ENCODE measurements around the gene PCGF1.
"Not testable (repeated sequence)": the region's sequence is repeated elsewhere in the genome, so short reads cannot be mapped to it uniquely, and the experiment has no call there.

The PCGF1 gene

DNA sequence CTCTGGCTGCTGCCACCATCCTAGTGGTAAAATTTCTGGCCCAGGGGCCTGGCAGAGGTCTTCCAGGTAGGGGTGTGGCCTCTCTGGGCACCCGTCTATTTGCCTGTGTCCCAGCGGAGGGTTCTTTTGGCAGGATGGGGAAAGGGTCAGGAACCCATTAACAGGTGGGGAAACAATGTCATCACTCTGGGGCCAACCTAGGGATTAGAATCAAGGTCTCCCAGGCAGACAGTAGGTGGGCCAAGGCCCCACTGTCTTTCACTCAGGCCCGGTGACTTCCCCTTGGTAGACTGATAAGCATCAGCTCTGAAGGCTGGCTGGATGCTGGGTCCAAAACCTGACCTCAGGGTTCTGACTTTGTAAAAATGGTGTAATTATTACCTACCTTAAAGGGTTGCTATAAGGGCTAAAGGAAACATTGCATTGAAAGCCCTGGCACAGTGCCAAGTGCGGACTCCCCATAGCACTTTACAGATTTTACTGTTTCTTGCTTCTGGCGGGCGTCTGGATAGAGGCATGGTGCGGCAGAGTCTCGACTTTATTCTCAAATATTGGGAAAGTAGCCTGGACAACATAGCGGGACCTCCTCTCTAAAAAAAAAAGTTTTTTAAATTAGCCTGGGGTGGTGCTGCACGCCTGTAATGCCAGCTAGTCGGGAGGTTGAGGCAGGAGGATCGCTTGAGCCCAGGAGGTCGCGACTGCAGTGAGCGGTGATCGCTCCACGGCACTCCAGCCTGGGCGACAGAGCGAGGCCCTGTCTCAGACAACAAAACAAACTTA lies 10.3 kb downstream of the PCGF1 start:
- peaks cover 23% of the 10 kb centered on the region for H3K36me3 ChIP-seq (ENCODE audit: control insufficient read depth, insufficient read depth, low read length)
- peaks cover 72% of the 10 kb centered on the region for H3K27me3 ChIP-seq (ENCODE audit: control insufficient read depth, insufficient read depth, low read length)
- peak overlapping the region; percentile 59 for H3K4me3 ChIP-seq (ENCODE audit: low read depth, low read length)
- H3K9ac ChIP-seq (ENCODE audit: low read length), result no peak overlapping the region
- no peak overlapping the region for H3K27ac ChIP-seq (ENCODE audit: low read depth, low read length)
- H3K9me3 ChIP-seq (ENCODE audit: control insufficient read depth, insufficient read depth, low read depth, low read length), result no peaks in the 10 kb centered on the region
- H3K4me1 ChIP-seq (ENCODE audit: control insufficient read depth, insufficient read depth, low read length), result peaks cover 36% of the 10 kb centered on the region

DNA sequence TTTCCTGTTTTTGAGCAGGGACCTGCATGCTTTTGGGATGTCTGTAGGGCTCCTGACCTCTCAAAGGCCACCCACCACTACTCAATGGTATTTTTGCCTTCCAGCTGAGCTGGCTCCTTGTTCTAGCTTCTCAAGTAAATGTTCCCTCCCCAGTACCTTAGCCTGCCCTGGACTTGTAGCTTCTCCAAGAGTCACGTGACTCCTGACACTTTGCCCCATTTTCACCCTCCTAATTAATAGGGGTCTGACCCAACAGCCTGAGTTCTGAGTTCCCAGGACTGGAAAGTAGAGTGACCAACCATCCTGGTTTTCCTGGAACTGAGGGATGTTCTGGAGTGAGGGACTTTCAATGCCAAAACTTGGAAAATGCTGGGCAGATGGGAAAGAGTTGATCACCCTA lies 12.1 kb downstream of the PCGF1 start:
- no peak overlapping the region for H3K9ac ChIP-seq (ENCODE audit: low read length)
- no peak overlapping the region for H3K27ac ChIP-seq (ENCODE audit: low read depth, low read length)
- H3K4me3 ChIP-seq (ENCODE audit: low read depth, low read length), result no peak overlapping the region
- peaks cover 41% of the 10 kb centered on the region for H3K36me3 ChIP-seq (ENCODE audit: control insufficient read depth, insufficient read depth, low read length)
- no peaks in the 10 kb centered on the region for H3K9me3 ChIP-seq (ENCODE audit: control insufficient read depth, insufficient read depth, low read depth, low read length)
- peaks cover 55% of the 10 kb centered on the region for H3K27me3 ChIP-seq (ENCODE audit: control insufficient read depth, insufficient read depth, low read length)
- peaks cover 21% of the 10 kb centered on the region for H3K4me1 ChIP-seq (ENCODE audit: control insufficient read depth, insufficient read depth, low read length)

GRCh38 chr2:74493546-74493945 lies 13.9 kb downstream of the PCGF1 start:
- H3K9ac ChIP-seq (ENCODE audit: low read length), result no peak overlapping the region
- no peaks in the 10 kb centered on the region for H3K9me3 ChIP-seq (ENCODE audit: control insufficient read depth, insufficient read depth, low read depth, low read length)
- no peak overlapping the region for H3K4me3 ChIP-seq (ENCODE audit: low read depth, low read length)
- H3K27ac ChIP-seq (ENCODE audit: low read depth, low read length), result no peak overlapping the region
- peaks cover 7% of the 10 kb centered on the region for H3K4me1 ChIP-seq (ENCODE audit: control insufficient read depth, insufficient read depth, low read length)
- H3K27me3 ChIP-seq (ENCODE audit: control insufficient read depth, insufficient read depth, low read length), result peaks cover 36% of the 10 kb centered on the region
- H3K36me3 ChIP-seq (ENCODE audit: control insufficient read depth, insufficient read depth, low read length), result peaks cover 46% of the 10 kb centered on the region

GRCh38 chr2:74491648-74492544 lies 15.6 kb downstream of the PCGF1 start:
- Histone ChIP-seq H3K36me3 (ENCODE audit: control insufficient read depth, insufficient read depth, low read length) (peaks cover 48% of the 10 kb centered on the region), H3K27ac (ENCODE audit: low read depth, low read length) (no peak overlapping the region), H3K4me1 (ENCODE audit: control insufficient read depth, insufficient read depth, low read length) (no peaks in the 10 kb centered on the region)

DNA sequence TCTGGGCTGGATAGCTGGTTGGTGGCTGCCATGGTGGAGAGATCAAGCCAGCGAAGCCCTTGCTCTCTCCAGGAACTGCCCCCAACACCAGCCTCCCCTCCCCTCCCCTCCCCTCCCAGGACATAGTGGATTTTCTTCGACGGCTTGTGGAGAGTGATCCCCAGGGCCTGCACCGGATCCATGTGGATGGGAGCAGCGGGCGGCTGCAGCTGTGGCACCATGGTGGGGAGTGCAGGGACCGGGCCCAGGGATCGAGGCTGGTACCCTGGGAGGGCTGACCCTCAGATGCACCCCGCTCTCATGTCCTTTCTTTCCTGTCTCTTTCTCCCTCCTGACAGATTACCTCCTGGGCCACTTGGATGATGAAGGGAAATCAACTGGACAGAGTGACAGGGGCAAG lies 17.6 kb downstream of the PCGF1 start:
- Histone ChIP-seq H3K9me3 (ENCODE audit: control insufficient read depth, insufficient read depth, low read depth, low read length) (no peaks in the 10 kb centered on the region), H3K27ac (ENCODE audit: low read depth, low read length) (no peak overlapping the region), H3K4me1 (ENCODE audit: control insufficient read depth, insufficient read depth, low read length) (no peaks in the 10 kb centered on the region), H3K36me3 (ENCODE audit: control insufficient read depth, insufficient read depth, low read length) (peaks cover 58% of the 10 kb centered on the region), H3K27me3 (ENCODE audit: control insufficient read depth, insufficient read depth, low read length) (0 out of 2 replicates have a peak, but pooled peaks cover under 1% of the 10 kb centered on the region), H3K4me3 (ENCODE audit: low read depth, low read length) (no peak overlapping the region), H3K9ac (ENCODE audit: low read length) (no peak overlapping the region)

More at GRCh38 chr2:74491648-74492544, 15.6 kb downstream of the PCGF1 start:
- Histone ChIP-seq H3K9ac (ENCODE audit: low read length) (no peak overlapping the region), H3K9me3 (ENCODE audit: control insufficient read depth, insufficient read depth, low read depth, low read length) (no peaks in the 10 kb centered on the region), H3K27me3 (ENCODE audit: control insufficient read depth, insufficient read depth, low read length) (peaks cover 19% of the 10 kb centered on the region), H3K4me3 (ENCODE audit: low read depth, low read length) (no peak overlapping the region)

DNA sequence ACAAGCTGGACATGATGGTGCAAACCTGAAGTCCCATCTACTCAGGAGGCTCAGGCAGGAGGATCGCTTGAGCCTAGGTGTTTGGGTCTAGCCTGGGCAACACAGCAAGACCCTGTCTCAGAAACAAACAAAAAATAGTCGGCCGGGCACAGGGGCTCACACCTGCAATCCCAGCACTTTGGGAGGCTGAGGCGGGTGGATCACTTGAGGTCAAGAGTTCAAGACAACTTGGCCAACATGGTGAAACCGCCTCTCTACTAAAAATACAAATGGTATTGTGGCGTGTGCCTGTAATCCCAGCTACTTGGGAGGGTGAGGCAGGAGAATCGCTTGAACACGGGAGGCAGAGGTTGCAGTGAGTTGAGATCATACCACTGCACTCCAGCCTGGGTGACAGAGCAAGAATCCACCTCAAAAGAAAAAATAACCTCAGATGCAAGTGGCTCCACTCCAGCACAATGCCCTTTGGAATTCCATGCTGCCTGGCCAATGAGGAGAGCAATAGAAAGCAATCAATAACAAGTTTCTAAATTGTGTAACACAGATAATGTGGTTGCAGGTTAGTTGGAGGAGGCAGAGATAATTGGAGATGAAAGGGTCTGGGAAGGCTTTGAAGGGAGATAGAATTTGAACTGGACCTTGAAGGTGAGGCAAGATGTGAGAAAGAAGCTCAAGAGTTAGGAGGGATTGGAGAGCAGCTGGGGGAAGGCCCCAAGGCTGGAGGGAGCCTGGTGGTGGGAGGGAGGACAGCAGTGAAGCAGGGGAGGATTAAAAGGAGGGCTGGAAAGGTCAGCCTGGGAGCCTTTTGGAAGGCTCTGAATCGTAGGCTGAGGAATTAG lies 18.6 kb downstream of the PCGF1 start:
- Histone ChIP-seq H3K9ac (ENCODE audit: low read length) (no peak overlapping the region), H3K4me3 (ENCODE audit: low read depth, low read length) (no peak overlapping the region), H3K9me3 (ENCODE audit: control insufficient read depth, insufficient read depth, low read depth, low read length) (no peaks in the 10 kb centered on the region), H3K27me3 (ENCODE audit: control insufficient read depth, insufficient read depth, low read length) (no peaks in the 10 kb centered on the region), H3K4me1 (ENCODE audit: control insufficient read depth, insufficient read depth, low read length) (no peaks in the 10 kb centered on the region), H3K27ac (ENCODE audit: low read depth, low read length) (no peak overlapping the region), H3K36me3 (ENCODE audit: control insufficient read depth, insufficient read depth, low read length) (peaks cover 51% of the 10 kb centered on the region)

- H3K27me3 ChIP-seq (ENCODE audit: control insufficient read depth, insufficient read depth, low read length), result no peaks in the 10 kb centered on the region
- peaks cover 25% of the 10 kb centered on the region for H3K36me3 ChIP-seq (ENCODE audit: control insufficient read depth, insufficient read depth, low read length)
- H3K27ac ChIP-seq (ENCODE audit: low read depth, low read length), result no peak overlapping the region
- no peaks in the 10 kb centered on the region for H3K9me3 ChIP-seq (ENCODE audit: control insufficient read depth, insufficient read depth, low read depth, low read length)
- peaks cover 5% of the 10 kb centered on the region; the same call in 1 of the 2 replicates for H3K4me1 ChIP-seq (ENCODE audit: control insufficient read depth, insufficient read depth, low read length)
- no peak overlapping the region for H3K9ac ChIP-seq (ENCODE audit: low read length)
- H3K4me3 ChIP-seq (ENCODE audit: low read depth, low read length), result no peak overlapping the region
Measured at GRCh38 chr2:74486141-74486540, 21.4 kb downstream of the PCGF1 start.

GRCh38 chr2:74483675-74484164 lies 23.8 kb downstream of the PCGF1 start:
- not testable (repeated sequence) for H3K27ac ChIP-seq (ENCODE audit: low read depth, low read length); H3K9me3 ChIP-seq (ENCODE audit: control insufficient read depth, insufficient read depth, low read depth, low read length); H3K4me1 ChIP-seq (ENCODE audit: control insufficient read depth, insufficient read depth, low read length); H3K27me3 ChIP-seq (ENCODE audit: control insufficient read depth, insufficient read depth, low read length)
- Histone ChIP-seq H3K9ac (ENCODE audit: low read length) (peak overlapping the region; percentile 85), H3K4me3 (ENCODE audit: low read depth, low read length) (peak overlapping the region; percentile 96), H3K36me3 (ENCODE audit: control insufficient read depth, insufficient read depth, low read length) (peaks cover 28% of the 10 kb centered on the region)

DNA sequence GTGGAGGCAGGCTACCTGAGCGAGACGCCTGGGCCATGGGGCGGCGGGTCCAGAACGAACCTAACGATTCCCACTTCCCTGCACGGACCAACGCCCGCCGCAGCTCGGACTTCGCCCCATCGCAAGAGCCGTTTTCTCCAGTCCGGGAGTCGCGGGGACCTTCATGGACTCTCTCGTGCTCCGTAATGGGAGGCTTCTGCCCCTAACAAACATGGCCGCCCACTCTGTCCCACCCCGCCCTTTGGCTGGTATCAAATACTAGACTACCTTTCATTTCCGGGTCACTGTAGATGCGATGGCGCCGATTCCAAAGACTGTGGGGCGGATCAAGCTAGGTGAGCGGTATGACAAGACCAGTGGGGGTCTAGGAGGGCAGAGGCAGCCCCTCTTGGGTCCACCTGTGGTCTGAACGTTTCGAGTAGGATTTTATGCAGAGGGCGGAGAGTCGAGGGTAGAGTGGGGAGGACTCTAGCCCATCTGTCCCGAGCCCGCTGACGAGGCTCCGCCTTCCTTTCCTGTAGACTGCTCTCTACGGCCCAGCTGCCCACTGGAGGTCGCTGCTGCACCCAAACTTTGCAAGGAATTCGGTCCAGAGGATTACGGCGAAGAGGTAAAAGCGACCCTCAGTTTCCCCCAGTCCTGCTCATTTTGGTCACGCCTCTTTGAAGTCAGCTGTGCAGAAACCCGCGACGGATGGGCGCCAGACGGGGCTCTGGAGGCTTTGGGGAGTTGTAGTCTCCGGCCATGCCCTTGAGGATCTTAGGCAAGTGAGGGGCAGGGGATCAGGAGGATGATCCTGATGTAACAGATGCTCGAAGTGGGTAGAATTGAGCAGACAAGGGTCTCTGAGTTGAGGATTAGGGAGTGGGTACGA lies 24.5 kb downstream of the PCGF1 start, which contains the start of the genes CCDC142 and TTC31:
Gene CCDC142, minus strand, starts transcription at position 198 of the 874 bp plus-strand sequence. Its CDS starts 161 bp downstream, at position 37.
Gene TTC31, plus strand, starts transcription at position 281 of the 874 bp plus-strand sequence. Its CDS starts 15 bp downstream, at position 296.
- peak within 1 kb of the TSS; percentile 96 for H3K4me3 ChIP-seq (ENCODE audit: low read depth, low read length)
- no peaks in the 10 kb centered on the region for H3K9me3 ChIP-seq (ENCODE audit: control insufficient read depth, insufficient read depth, low read depth, low read length)
- H3K36me3 ChIP-seq (ENCODE audit: control insufficient read depth, insufficient read depth, low read length), result peaks cover 28% of the 10 kb centered on the region
- H3K4me1 ChIP-seq (ENCODE audit: control insufficient read depth, insufficient read depth, low read length), result peaks cover 5% of the 10 kb centered on the region; the same call in 1 of the 2 replicates
- no peaks in the 10 kb centered on the region for H3K27me3 ChIP-seq (ENCODE audit: control insufficient read depth, insufficient read depth, low read length)
- H3K27ac ChIP-seq (ENCODE audit: low read depth, low read length), result peak within 1 kb of the TSS; percentile 71
- H3K9ac ChIP-seq (ENCODE audit: low read length), result peak within 1 kb of the TSS; percentile 85

All from HUES6 (cell line).